Glutamatergic neuron (in vitro differentiated cells): ENCODE measurements around the gene LACTB. TPM values are rescaled to one million over a fixed set of nuclear protein-coding genes. Genes with fewer than 3 reads are reported as not detected.

Source experiments
- DNase-seq: peaks from one replicate; pipeline ENCODE4 v3.0.0; 2022
- H3K27ac Mint-ChIP-seq: one replicate; pipeline ENCODE4 v1.8.0; 2020; ENCODE audit warnings: mild to moderate bottlenecking, mixed read lengths, inconsistent platforms; ENCODE audit not compliant: unreplicated experiment
- H3K27me3 Mint-ChIP-seq: one replicate; pipeline ENCODE4 v1.8.0; 2020; ENCODE audit warnings: mild to moderate bottlenecking, moderate library complexity, mixed read lengths, inconsistent platforms; ENCODE audit not compliant: unreplicated experiment
- H3K36me3 Mint-ChIP-seq: one replicate; pipeline ENCODE4 v1.8.0; 2020; ENCODE audit warnings: mild to moderate bottlenecking, mixed read lengths, inconsistent platforms; ENCODE audit not compliant: unreplicated experiment
- H3K4me1 Mint-ChIP-seq: one replicate; pipeline ENCODE4 v1.8.0; 2020; ENCODE audit warnings: mild to moderate bottlenecking, low read depth, mixed read lengths, inconsistent platforms; ENCODE audit not compliant: unreplicated experiment
- H3K4me3 Mint-ChIP-seq: one replicate; pipeline ENCODE4 v1.8.0; 2020; ENCODE audit warnings: mild to moderate bottlenecking, mixed read lengths, inconsistent platforms; ENCODE audit not compliant: unreplicated experiment
- H3K9me3 Mint-ChIP-seq: one replicate; pipeline ENCODE4 v1.8.0; 2020; ENCODE audit warnings: mild to moderate bottlenecking, moderate library complexity, mixed read lengths, inconsistent platforms; ENCODE audit not compliant: unreplicated experiment
- total RNA-seq: library from RNA; stranded (reverse); fragmentation: NEBNext Ultra II Directional; extraction: Animal tissue kit (Norgen Biotek cat#: 25700); gene quantifications from one replicate; pipeline ENCODE4 v1.2.1, GENCODE V29; 2021; ENCODE audit not compliant: unreplicated experiment
- TF ChIP-seq, protein P1 (sequence below): fragments of 200-600 bp; sonication (generic); IDR thresholded peaks from one replicate; pipeline ENCODE4 v1.5.0; 2021; ENCODE audit not compliant: partially characterized antibody, unreplicated experiment

LACTB gene
- total RNA-seq, 1 donor from 2014 or later: 20.1 TPM

DNA sequence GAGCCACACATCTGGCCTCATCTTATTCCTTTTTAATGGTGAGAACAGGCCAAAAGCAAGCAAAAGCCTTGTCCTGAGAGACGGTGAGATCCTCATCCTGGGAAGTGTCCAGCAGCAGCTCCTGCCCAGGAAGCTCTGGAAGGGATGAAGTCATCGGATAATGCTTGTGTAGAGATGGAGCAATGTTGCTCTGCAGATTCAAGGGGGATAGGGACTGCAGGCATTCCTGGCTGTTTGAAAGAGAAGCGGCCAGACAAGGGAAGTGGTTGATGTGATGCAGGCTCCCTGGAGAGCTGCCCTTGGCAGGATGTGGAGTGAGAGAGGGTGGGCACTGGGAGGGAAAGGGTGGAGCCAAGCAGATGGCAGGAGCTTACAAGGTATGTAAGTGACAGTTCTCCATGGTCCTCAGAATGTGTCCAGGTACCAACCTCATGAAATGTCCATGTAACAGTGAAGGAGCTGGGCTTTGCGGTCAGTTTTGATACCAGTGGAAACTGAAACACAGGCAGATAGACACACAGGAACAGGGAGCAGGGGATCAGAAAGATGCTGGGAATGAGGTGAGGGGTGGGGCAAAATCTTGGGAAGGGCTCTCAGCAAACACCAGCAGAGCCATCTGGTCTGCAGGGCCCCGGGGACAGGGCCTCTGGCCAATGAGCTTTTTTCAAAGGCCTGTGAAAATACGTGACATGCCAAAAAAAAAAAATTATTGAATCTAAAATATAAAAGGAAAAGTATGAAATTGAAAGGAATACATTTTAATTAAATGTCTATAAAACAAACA, 32.2 kb upstream of the LACTB start:
- Mint-ChIP-seq H3K9me3 (peaks cover 1% of the 10 kb centered on the region), H3K27me3 (no peaks in the 10 kb centered on the region), H3K4me1 (peaks cover 26% of the 10 kb centered on the region), H3K27ac (peak overlapping the region; percentile 85), H3K4me3 (peak overlapping the region; percentile 55), H3K36me3 (no peaks in the 10 kb centered on the region)
- TF ChIP-seq, protein P1, sequence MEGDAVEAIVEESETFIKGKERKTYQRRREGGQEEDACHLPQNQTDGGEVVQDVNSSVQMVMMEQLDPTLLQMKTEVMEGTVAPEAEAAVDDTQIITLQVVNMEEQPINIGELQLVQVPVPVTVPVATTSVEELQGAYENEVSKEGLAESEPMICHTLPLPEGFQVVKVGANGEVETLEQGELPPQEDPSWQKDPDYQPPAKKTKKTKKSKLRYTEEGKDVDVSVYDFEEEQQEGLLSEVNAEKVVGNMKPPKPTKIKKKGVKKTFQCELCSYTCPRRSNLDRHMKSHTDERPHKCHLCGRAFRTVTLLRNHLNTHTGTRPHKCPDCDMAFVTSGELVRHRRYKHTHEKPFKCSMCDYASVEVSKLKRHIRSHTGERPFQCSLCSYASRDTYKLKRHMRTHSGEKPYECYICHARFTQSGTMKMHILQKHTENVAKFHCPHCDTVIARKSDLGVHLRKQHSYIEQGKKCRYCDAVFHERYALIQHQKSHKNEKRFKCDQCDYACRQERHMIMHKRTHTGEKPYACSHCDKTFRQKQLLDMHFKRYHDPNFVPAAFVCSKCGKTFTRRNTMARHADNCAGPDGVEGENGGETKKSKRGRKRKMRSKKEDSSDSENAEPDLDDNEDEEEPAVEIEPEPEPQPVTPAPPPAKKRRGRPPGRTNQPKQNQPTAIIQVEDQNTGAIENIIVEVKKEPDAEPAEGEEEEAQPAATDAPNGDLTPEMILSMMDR: no peak
- peak; percentile 58 for DNase-seq

- H3K27me3 Mint-ChIP-seq: no peaks in the 10 kb centered on the region
- peaks cover 1% of the 10 kb centered on the region for H3K9me3 Mint-ChIP-seq
- TF ChIP-seq, protein P1: no peak
- no peak for DNase-seq
- no peaks in the 10 kb centered on the region for H3K36me3 Mint-ChIP-seq
- peak overlapping the region; percentile 35 for H3K4me3 Mint-ChIP-seq
- peaks cover 26% of the 10 kb centered on the region for H3K4me1 Mint-ChIP-seq
- H3K27ac Mint-ChIP-seq: peak overlapping the region; percentile 79
These were observed 31.2 kb upstream of the LACTB start for GRCh38 chr15:63090472-63090871.

DNA sequence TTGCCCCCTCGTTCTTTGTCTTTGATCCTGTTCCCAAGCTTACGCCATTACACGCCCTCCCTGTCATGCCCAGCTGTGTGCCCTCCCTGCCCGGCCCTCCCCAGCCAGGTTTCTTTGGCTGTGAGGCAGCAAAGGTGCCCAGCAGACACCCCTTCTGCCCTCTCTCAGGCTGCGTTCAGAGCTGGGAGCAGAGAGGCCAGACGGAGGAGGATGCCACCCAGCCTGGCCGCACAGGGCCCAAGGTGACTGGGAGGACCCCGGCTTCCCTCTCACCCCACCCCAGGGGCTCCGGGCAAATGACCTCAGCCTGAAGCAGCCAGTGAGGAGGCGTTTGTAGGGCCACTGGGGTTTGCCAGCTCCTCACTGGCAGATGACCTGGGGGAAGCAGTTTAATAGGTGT, 30.8 kb upstream of the LACTB start:
- peak overlapping the region; percentile 79 for H3K27ac Mint-ChIP-seq
- no peaks in the 10 kb centered on the region for H3K27me3 Mint-ChIP-seq
- H3K4me1 Mint-ChIP-seq: peaks cover 26% of the 10 kb centered on the region
- TF ChIP-seq, protein P1: no peak
- H3K36me3 Mint-ChIP-seq: no peaks in the 10 kb centered on the region
- no peak for DNase-seq
- no peak overlapping the region for H3K4me3 Mint-ChIP-seq
- H3K9me3 Mint-ChIP-seq: peaks cover 1% of the 10 kb centered on the region

DNA sequence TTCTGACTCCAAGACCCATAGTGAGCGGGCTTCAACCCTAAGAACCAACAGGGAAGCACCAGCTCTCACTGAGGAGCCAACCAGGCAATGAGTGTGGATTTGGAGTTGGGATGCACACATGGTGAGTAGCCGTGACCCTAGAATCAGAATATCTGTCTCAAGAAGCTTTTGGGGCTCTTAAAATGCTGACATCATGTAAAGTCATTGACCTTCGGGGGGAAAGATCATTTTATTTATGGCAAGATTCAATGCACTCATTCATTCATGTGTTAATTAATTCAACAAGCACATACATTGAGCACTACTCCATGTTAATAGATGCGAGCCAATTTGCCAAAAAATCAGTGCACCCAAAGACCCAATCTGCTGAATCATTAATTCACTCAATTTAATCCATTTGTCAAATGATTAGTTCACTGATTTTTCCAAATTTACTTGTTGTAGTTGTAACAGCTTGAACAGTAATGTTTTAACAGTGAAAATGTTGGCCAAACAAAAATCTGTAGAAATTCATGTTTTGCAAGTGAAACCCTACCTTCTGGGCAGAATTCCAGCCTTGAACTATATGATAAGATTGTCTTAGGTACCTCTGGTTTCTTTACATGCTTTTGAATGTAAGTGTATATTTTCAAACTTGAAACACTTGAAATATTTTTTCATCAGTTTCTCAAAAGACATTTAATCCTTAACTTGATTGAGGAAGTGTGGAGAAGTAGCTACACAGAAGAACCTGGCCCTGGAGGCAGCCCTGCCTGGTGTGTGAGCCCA, 29.8 kb upstream of the LACTB start:
- no peak for DNase-seq
- Mint-ChIP-seq H3K27me3 (no peaks in the 10 kb centered on the region), H3K4me1 (peaks cover 20% of the 10 kb centered on the region), H3K36me3 (no peaks in the 10 kb centered on the region), H3K9me3 (no peaks in the 10 kb centered on the region), H3K4me3 (no peak overlapping the region), H3K27ac (no peak overlapping the region)
- TF ChIP-seq, protein P1: no peak
